ENCODE results near the gene SLC51A.
"Not testable (repeated sequence)": the region's sequence is repeated elsewhere in the genome, so short reads cannot be mapped to it uniquely, and the experiment has no call there.

The SLC51A gene

DNA sequence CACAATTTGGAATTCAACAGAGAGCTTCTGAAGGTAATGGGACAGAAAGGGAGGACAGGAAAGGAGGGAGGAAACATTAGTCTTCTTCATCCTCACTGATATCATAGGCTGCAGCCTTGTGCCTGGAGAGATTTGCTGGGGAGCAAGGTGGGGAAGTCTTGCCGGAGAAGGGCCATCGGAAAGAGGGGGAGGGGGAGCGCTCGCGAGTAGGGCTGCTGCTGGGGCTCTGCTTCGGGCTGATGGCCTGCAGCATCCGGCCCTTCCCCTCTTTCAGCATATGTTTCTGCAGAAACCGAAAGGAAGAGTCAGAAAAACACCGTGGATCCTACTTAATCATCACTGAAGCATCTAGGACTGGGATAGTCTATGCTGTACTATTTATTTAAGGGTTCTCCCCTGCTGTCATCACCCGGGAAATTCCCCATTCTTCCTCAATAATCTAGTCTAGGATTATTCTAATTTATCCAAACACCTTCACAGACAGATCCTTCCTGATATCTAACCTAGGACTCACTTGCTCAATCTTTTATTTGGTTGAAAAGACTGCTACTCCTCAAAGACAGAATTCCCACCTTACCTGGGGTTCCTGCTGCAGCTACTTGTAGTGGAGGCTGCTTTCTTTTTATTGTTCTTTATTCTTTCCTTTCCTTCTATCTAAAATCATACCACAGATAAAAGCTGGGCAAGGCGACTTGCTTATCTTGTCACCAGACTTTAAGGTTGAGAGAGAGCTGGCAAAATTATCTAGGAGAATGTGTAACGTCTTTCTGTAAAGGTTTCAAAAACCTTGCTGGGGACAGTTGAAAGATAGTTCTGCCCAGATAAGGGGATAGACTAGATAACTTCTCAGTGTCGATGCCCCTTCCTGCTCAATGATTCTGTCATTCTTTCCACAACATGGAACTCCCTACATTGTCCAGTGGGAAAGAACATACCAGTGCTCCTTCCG is 22.6 kb downstream of the SLC51A start:
- peak; percentile 54 for DNase-seq (ENCODE audit: low spot score)

DNA sequence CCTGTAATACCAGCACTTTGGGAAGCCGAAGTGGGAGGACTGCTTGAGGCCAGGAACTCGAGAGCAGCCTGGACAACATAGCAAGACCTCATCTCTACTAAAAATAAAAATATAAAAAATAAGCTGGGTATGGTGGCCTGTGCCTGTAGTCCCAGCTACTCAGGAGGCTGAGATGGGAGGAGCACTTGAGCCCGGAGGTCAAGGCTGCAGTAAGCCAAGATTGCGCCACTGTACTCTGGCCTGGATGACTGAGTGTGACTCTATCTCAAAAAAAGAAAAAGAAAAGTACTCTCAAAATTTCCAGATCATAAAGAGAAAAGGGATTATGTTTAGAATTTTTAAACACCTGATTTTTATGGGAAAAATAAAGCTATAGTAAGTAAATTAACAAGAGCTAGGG is 24.1 kb downstream of the SLC51A start:
- DNase-seq (ENCODE audit: low spot score): no peak

DNA sequence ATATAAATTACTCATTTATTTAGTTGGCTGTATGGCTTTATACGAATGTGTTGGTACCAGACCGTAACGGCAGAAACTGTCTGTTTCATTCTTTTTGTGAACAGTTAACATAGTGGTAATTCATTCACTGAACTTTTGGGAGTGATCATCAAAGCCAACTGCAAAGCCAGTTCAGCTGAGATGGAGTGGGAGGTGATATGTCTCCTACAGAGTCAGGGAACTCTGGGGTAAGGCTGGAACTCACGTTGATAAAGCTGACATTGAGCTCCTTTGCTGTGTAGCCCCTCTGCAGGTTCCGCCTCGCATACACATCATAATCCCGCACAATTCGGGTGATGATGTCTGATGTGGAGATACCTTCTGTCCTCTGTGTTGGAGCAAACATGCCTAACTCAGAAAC is 25.4 kb downstream of the SLC51A start:
- DNase-seq (ENCODE audit: low spot score): no peak

DNA sequence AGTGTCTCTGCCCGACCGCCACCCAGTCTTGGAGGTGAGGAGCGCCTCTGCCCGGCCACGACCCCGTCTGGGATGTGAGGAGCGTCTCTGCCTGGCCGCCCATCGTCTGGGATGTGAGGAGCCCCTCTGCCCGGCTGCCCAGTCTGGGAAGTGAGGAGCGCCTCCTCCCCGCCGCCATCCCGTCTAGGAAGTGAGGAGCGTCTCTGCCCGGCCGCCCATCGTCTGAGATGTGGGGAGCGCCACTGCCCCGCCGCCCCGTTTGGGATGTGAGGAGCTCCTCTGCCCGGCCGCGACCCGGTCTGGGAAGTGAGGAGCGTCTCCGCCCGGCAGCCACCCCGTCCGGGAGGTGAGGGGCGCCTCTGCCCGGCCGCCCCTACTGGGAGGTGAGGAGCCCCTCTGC is 27.8 kb downstream of the SLC51A start:
- DNase-seq (ENCODE audit: low spot score): not testable (repeated sequence)

DNA sequence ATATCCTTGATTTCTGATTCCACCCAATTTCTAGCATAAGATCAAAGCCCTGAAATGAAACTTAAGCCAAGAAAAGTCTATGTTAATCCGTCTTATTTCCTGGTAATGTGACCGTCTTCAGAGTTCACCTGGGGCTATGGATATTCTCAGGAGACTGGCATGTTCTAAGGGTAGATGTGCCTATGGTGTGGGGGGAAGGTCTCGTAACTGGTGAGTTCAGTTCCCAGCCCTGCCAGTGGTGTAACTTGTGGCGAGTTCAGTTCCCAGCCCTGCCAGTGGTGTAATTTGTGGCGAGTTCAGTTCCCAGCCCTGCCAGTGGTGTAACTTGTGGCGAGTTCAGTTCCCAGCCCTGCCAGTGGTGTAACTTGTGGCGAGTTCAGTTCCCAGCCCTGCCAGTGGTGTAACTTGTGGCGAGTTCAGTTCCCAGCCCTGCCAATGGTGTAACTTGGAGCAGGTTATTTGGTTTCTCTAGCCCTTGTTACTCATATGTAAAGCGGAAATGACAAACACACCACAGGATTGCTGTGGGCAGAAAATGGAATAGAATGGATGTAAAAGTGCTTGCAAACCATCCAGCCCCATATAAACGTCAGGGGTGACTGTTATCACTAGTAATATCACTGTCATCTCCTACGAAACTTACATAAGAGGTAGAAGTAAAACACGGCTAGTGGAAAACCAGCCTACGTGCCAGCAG is 30.4 kb downstream of the SLC51A start:
- DNase-seq (ENCODE audit: low spot score): no peak

GRCh38 chr3:196251918-196252317 is 35.6 kb downstream of the SLC51A start:
- DNase-seq (ENCODE audit: low spot score): no peak

- no peak for DNase-seq (ENCODE audit: low spot score)
Measured at GRCh38 chr3:196254376-196255283, 38.3 kb downstream of the SLC51A start.

DNA sequence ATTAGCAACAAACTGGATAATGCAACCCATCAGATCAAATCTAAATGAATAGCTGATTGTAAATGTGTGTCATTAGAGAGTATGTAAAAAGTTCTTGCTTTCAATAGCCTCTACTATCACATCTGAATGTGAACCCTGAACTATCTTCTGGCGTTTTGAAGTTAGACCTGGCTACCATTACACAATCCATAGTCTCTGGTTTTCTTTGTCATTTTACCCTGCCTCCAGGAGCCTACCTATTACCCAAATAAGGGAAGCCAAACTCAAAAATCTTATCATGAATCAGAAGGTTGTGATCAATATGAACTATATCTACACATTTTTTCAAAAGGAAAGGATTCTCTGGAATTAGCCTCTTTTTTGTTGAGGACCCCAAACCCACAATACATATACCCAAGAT is 39.4 kb downstream of the SLC51A start:
- DNase-seq (ENCODE audit: low spot score): no peak

DNA sequence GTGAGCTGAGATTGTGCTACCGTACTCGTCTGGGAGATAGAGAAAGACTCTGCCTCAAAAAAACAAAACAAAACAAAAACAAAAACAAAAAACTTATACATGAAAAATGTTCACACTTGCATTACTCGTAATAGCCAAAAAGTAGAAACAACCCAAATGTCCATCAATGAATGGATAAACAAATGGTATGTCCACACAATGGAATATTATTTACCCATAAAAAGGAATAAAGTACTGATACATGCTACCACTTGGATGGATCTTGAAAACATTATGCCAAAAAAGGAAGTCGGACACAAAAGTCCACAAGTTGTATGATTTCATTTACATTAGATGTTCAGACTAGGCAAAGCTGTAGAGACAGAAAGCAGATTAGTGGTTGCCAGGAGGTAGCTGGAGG is 44.5 kb downstream of the SLC51A start:
- DNase-seq (ENCODE audit: low spot score): no peak

GRCh38 chr3:196263819-196264218 is 47.5 kb downstream of the SLC51A start:
- DNase-seq (ENCODE audit: low spot score): no peak

DNA sequence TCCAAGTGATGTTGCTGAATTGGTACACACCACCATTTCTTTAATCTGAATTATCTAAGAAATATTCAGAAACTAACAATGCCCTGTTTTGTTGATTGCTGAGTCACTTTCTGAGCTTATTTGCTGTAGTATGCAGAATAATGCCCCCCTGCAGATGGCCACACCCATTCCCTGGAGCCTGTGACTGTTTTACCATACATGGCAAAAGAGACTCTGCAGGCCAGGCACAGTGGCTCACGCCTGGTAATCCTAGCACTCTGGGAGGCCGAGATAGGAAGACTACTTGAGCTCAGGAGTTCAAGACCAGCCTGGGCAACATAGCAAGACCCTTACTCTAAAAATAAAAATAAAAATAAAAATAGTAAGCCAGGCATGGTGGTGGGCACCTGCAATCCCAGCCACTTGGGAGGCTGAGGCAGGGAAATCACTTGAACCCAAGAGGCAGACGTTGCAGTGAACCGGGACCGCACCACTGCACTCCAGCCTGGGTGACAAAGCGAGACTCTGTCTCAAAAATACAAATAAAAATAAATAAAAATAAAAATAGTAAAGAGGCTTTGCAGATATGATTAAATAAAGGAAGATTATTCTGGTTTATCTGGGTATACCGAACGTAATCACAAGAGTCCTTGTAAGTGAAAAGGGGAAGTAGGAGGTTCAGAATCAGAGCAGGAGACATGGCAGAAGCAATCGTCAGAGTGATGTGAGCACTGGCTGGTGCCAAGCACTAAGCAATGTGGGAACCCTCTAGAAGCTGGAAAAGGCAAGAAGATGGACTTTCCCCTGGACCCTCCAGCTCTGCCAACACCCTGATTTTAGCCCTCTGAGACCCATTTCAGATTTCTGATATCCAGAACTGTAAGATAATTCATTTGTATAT is 52.2 kb downstream of the SLC51A start:
- DNase-seq (ENCODE audit: low spot score): peak; percentile 74

DNA sequence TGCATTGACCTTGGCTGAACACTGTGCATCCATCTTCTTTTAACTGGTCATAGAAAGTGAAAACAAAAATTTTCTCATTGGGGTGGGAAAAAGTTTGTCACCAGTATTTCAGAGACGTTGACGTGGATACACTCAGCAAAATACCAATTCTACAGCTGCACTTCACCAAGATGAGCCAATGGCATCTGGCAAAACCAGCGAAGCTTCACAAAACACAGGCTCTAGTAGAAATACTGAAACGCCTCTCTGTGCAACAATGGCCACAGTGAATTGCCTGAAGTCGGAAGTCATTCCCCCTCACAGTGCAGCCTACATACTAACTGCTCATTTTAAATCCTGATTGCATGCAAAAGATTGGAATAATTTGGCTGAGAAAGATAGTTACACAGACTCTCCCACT is 54.2 kb downstream of the SLC51A start:
- DNase-seq (ENCODE audit: low spot score): no peak

DNA sequence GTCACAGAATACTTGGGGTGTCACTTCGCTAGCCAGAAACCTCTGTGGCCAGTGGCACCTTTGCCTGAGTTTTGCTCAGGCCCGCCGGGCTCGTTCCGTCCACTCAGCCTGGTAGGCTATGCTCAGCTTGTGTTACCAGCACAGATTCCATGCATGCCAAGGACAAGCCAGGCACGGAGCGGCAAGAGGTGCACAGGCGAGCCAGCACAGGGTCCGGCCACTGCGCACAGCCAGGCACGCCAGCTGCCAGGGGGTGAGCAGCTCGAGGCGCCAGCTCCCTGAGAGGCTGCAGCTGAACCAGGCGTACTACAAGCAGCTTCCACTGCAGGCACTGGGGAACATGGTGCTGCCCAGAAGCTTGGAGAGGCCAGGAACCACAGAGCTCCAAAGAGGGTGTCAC is 56.5 kb downstream of the SLC51A start:
- no peak for DNase-seq (ENCODE audit: low spot score)

DNA sequence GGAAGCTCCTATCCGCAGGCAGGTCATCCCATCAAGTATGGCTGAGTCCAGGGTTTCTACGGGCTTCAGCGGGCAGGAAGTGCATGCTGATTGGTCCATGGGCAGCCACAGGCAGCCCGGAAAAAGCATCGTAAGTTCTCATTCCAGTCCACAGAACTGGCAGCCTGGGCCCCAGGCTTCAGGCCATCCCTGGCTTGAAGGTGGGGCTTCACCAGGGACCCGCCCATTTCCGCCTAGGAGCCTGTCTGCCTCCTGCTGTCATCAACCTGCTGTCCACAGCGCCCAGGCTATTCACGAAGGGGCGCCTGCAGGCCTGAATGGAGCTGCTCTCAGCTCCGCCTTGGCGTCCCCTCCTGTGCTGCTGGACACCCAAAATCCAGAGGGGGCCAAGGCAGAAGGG is 57.3 kb downstream of the SLC51A start:
- no peak for DNase-seq (ENCODE audit: low spot score)

- no peak for DNase-seq (ENCODE audit: low spot score)
Measured at GRCh38 chr3:196274585-196274984, 58.3 kb downstream of the SLC51A start.

- no peak for DNase-seq (ENCODE audit: low spot score)
Measured at GRCh38 chr3:196275126-196275525, 58.8 kb downstream of the SLC51A start.

DNA sequence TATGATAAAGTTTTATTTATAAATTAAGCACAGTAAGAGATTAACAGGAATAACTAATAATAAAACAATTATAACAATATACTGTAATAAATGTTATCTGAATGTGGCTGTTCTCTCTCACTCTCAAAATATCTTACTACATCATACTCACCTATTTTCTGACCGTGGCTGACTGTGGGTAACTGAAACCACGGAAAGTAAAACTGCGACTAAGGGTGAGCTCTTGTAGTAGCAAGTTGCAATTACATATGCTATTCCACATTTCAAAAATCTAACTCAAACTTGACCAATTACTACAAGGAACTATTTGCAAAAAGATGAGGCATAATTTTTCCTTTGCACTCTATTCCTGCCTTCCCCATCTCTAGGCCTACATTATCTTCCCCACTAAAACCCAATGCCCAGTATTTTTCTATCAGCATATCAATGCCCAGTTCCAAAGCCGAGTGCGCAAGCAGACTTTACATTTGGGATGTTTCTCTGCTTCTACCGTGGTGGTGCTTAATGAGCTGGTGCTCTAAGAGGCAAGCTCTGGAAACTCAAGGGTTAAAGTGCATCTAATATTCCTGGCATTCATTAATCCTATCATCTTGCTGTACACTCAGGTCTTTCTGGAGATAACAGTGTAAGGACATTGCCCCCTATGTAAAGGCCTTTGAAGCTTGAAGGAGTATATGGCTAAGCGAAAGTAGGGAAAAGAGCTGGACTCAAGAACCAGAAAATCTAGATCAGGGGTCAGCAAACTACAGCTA is 64.5 kb downstream of the SLC51A start:
- DNase-seq (ENCODE audit: low spot score): no peak

DNA sequence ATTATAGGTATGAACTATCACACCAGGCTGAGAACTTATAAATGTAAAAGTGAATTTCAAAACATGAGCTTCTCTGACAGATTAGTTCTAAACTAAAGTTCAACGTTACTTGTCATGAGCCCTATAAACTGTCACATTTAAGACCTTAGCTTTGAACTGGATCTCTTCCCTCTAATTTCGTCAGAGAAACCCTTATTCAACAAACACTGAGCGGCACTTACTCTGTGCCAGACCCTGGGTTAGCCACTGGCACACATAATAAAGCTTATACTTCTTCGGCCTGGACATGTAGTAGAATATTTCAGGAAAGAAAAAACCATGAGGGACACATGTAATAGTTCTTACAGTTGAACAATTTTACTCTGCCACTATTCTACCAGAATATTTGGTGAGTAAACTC is 65.6 kb downstream of the SLC51A start:
- DNase-seq (ENCODE audit: low spot score): no peak

All from kidney tubule cell (primary cell).